Stomach (tissue), 9 donors: ENCODE results near the gene RNASEH2C. TPM values are rescaled to one million over a fixed set of nuclear protein-coding genes. Genes with fewer than 3 reads are reported as not detected.
"Not testable (repeated sequence)": the region's sequence is repeated elsewhere in the genome, so short reads cannot be mapped to it uniquely, and the experiment has no call there.

ENCODE experiments used
- DNase-seq, 2 donors: peaks; one replicate each; pipeline versions ENCODE4 v3.0.0 to v3.0.0-alpha.2; 2013 to 2019
- H3K27ac ChIP-seq, 5 donors: fragments of 200-600 bp in 4 of 5; sonication (generic) in 4 of 5; one replicate each; pipeline ENCODE4 v1.5.1; 2013 to 2019; ENCODE audit warnings: mild to moderate bottlenecking in 1 of 5, moderate library complexity in 1 of 5
- H3K27me3 ChIP-seq, 3 donors: fragments of 200-600 bp; sonication (generic); one replicate each; pipeline ENCODE4 v1.5.1; 2017 to 2019; ENCODE audit warnings: mixed run types in 1 of 3
- H3K36me3 ChIP-seq, 4 donors: fragments of 200-600 bp; sonication (generic); 1 replicate in 3 of 4; 2 replicates in 1 of 4; pipeline ENCODE4 v1.5.1; 2016 to 2019
- H3K4me1 ChIP-seq, 4 donors: fragments of 200-600 bp; sonication (generic); one replicate each; pipeline ENCODE4 v1.5.1; 2016 to 2019
- H3K4me3 ChIP-seq, 4 donors: fragments of 200-600 bp; sonication (generic) in 3 of 4; one replicate each; pipeline ENCODE4 v1.5.1; 2016 to 2019; ENCODE audit warnings: mild to moderate bottlenecking in 1 of 4
- H3K9me3 ChIP-seq, 4 donors: fragments of 200-600 bp; sonication (generic); one replicate each; pipeline ENCODE4 v1.5.1; 2016 to 2019
- CTCF ChIP-seq, 7 experiments: fragments of 450-650 bp in 4 of 7; fragments of 200-600 bp in 3 of 7; sonication (generic) in 3 of 7; IDR thresholded peaks; one replicate each; pipeline ENCODE4 v1.5.1; 2016 to 2019; ENCODE audit warnings: antibody characterized with exemption in 7 of 7, control low read depth in 2 of 7, mild to moderate bottlenecking in 1 of 7
- EP300 ChIP-seq: sonication (generic); formaldehyde crosslinking; IDR thresholded peaks from one replicate; pipeline ENCODE4 v1.6.1; 2017; ENCODE audit warnings: antibody characterized with exemption
- POLR2A ChIP-seq, 4 donors: fragments of 450-650 bp; IDR thresholded peaks; one replicate each; pipeline ENCODE4 v1.6.1; 2016; ENCODE audit warnings: antibody characterized with exemption in 4 of 4, control low read depth in 2 of 4, mild to moderate bottlenecking in 1 of 4, moderate library complexity in 1 of 4
- POLR2AphosphoS5 ChIP-seq, 3 donors: sonication (generic); formaldehyde crosslinking; IDR thresholded peaks; one replicate each; pipeline ENCODE4 v1.6.1; 2016; ENCODE audit warnings: antibody characterized with exemption in 3 of 3
- WGBS, 5 donors: extraction: QIAGEN DNeasy Blood & Tissue Kit in 3 of 5; methylation state at CpG; one replicate each; pipeline versions ENCODE4 v1.1.5 to v1.1.7; 2013 to 2018; 5-methylcytosine and 5-hydroxymethylcytosine counted together
- intact Hi-C: fragments of 100-400 bp; cut with DNase I; formaldehyde crosslinking; loops from one replicate; pipeline ENCODE4 v1.15.1; 2023; ENCODE audit warnings: low total_unique reads
- polyA plus RNA-seq, 3 donors: library from polyadenylated mRNA; stranded (reverse); fragments of 200-250 nt; gene quantifications; one replicate each; pipeline ENCODE4 v1.2.3, GENCODE V29; 2013
- total RNA-seq, 5 donors: library from RNA; depleted of rRNA; stranded (reverse); fragments of >200 nt; gene quantifications; one replicate each; pipeline versions ENCODE4 v1.1.0 to v1.2.3, GENCODE V29; 2014 to 2016
- donor health status: healthy with polysubstance abuse.
- donor health status: Bipolar disorder and iron deficiency.
- donor health status: healthy.

RNASEH2C gene
- total and polyA plus RNA-seq, 8 donors = 14.1 to 171 (median 67.1) TPM

GRCh38 chr11:65739022-65739421 is 18.4 kb upstream of the RNASEH2C start:
- no peak for DNase-seq
- H3K27me3 ChIP-seq = peaks cover 0 to 15% (median 0%) of the 10 kb centered on the region in 3 donors
- 79 to 94% (median 85%) methylated on average over 2 of the region's 2 CpGs for WGBS, 5 donors
- TF ChIP-seq EP300 = no peak
- TF ChIP-seq POLR2A (IDR thresholded peaks at IDR 0.05) = no peak
- H3K4me1 ChIP-seq = no peaks in the 10 kb centered on the region
- no peak overlapping the region for H3K4me3 ChIP-seq
- H3K9me3 ChIP-seq = no peaks in the 10 kb centered on the region
- intact Hi-C loops = no loop called here
- no peak overlapping the region for H3K27ac ChIP-seq
- H3K36me3 ChIP-seq = no peaks in the 10 kb centered on the region

- no peaks in the 10 kb centered on the region for H3K9me3 ChIP-seq
- no peak overlapping the region for H3K27ac ChIP-seq
- no peak for TF ChIP-seq POLR2AphosphoS5 (IDR thresholded peaks at IDR 0.05)
- no peak for TF ChIP-seq POLR2A (IDR thresholded peaks at IDR 0.05)
- TF ChIP-seq EP300 = no peak
- no peak for TF ChIP-seq CTCF (IDR thresholded peaks at IDR 0.05)
- H3K4me3 ChIP-seq = no peak overlapping the region
- DNase-seq = no peak
- no peaks in the 10 kb centered on the region for H3K36me3 ChIP-seq
- intact Hi-C loops = no loop called here
- no peaks in the 10 kb centered on the region for H3K4me1 ChIP-seq
- H3K27me3 ChIP-seq = peaks cover 0 to 12% (median 0%) of the 10 kb centered on the region in 3 donors
Measured at GRCh38 chr11:65736810-65737209, 16.2 kb upstream of the RNASEH2C start.

GRCh38 chr11:65735111-65735510 is 14.5 kb upstream of the RNASEH2C start:
- intact Hi-C loops, H3K36me3 ChIP-seq, H3K4me1 ChIP-seq, DNase-seq, H3K27me3 ChIP-seq, H3K9me3 ChIP-seq, H3K27ac ChIP-seq, H3K4me3 ChIP-seq: not testable (repeated sequence)
- 62 to 76% (median 66%) methylated on average over 4 of the region's 4 CpGs for WGBS, 5 donors

DNA sequence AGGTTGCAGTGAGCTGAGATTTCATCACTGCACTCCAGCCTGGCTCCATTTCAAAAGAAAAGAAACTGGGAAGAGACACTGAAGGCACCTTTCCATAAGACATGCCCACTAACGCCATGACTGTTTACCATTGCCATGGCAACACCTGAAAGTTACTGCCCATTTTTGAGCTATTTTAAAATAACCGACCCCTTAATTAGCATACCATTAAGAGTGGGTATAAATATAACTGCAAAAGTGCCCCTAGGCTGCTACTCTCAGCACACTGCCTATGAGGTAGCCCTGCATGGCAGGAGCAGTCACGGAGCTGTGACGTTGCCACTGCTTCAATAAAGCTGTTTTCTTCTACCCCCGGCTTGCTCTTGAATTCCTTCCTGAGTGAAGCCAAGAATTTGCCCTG is 9.9 kb upstream of the RNASEH2C start:
- TF ChIP-seq CTCF (IDR thresholded peaks at IDR 0.05) (no peak), POLR2A (IDR thresholded peaks at IDR 0.05) (no peak), POLR2AphosphoS5 (IDR thresholded peaks at IDR 0.05) (no peak), EP300 (no peak)
- Histone ChIP-seq H3K27me3 (no peaks in the 10 kb centered on the region), H3K27ac (no peak overlapping the region), H3K36me3 (no peaks in the 10 kb centered on the region), H3K4me1 (no peaks in the 10 kb centered on the region), H3K4me3 (no peak overlapping the region), H3K9me3 (no peaks in the 10 kb centered on the region)
- intact Hi-C loops = no loop called here
- DNase-seq = no peak
- WGBS, 5 donors = 42 to 76% (median 58%) methylated on average over 5 of the region's 5 CpGs

DNA sequence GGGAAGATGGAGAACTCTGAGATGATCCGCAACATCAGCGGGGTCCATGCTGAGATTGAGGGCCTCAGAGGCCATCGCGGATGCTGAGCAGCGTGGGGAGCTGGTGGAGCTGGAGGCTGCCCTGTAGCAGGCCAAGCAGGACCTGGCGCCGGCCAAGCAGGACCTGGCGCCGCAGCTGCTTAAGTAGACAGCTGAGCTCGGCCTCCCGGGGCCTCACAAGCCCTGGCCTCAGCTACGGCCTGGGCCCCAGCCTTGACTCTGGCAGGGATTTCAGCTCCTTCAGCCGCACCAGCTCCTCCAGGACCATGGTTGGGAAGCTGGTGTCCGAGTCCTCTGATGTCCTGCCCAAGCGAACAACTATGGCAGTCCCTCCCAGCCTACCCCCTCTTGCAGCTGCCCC is 7.3 kb upstream of the RNASEH2C start:
- H3K27ac ChIP-seq = no peak overlapping the region
- no peaks in the 10 kb centered on the region for H3K4me1 ChIP-seq
- no peak for TF ChIP-seq POLR2A (IDR thresholded peaks at IDR 0.05)
- TF ChIP-seq CTCF (IDR thresholded peaks at IDR 0.05) = no peak
- no peak for TF ChIP-seq POLR2AphosphoS5 (IDR thresholded peaks at IDR 0.05)
- TF ChIP-seq EP300 = no peak
- H3K27me3 ChIP-seq = no peaks in the 10 kb centered on the region
- DNase-seq = no peak
- 89 to 95% (median 92%) methylated on average over 8 to 15 of the region's 15 CpGs for WGBS, 5 donors
- H3K36me3 ChIP-seq = no peaks in the 10 kb centered on the region
- H3K9me3 ChIP-seq = no peaks in the 10 kb centered on the region
- intact Hi-C loops = no loop called here
- H3K4me3 ChIP-seq = no peak overlapping the region

DNA sequence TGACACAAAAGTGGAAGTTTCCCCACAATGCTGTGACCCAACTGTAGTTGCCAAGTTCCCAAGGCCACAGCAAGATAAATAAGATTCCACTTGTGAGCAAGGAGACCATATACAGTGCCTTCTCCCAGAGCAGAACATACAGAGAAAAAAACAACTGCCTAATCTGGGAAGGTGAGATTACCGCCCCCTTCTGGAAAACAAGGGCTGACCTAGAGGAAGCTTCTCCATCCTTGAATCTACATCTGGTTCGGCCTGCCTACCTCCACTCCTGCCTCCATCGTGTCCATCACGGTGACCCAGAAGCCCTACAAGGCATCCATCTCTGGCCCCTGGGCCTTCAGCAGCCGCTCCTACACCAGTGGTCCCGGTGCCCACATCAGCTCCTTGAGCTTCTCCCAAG is 6.1 kb upstream of the RNASEH2C start:
- no peaks in the 10 kb centered on the region for H3K4me1 ChIP-seq
- H3K36me3 ChIP-seq = no peaks in the 10 kb centered on the region
- no peaks in the 10 kb centered on the region for H3K27me3 ChIP-seq
- WGBS, 5 donors = 61 to 73% (median 69%) methylated on average over 6 of the region's 6 CpGs
- intact Hi-C loops = no loop called here
- TF ChIP-seq CTCF (IDR thresholded peaks at IDR 0.05) = no peak
- no peak for TF ChIP-seq POLR2A (IDR thresholded peaks at IDR 0.05)
- no peak for TF ChIP-seq POLR2AphosphoS5 (IDR thresholded peaks at IDR 0.05)
- no peak for TF ChIP-seq EP300
- H3K9me3 ChIP-seq = no peaks in the 10 kb centered on the region
- no peak overlapping the region for H3K4me3 ChIP-seq
- no peak for DNase-seq
- H3K27ac ChIP-seq = no peak overlapping the region
